Ovary (tissue), 3 donors: ENCODE data around the gene DGAT2.

Experiments
- EP300 ChIP-seq: sonication (generic); formaldehyde crosslinking; IDR thresholded peaks from one replicate; pipeline ENCODE4 v1.6.1; 2017; ENCODE audit warnings: antibody characterized with exemption
- POLR2A ChIP-seq: fragments of 450-650 bp; IDR thresholded peaks from one replicate; pipeline ENCODE4 v1.6.1; 2017; ENCODE audit warnings: antibody characterized with exemption, mild to moderate bottlenecking, moderate library complexity
- TF ChIP-seq, protein P1 (sequence below), 3 donors: fragments of 450-650 bp in 2 of 3; fragments of 200-600 bp in 1 of 3; IDR thresholded peaks; one replicate each; pipeline versions ENCODE4 v1.5.1 to v1.8.0; 2016 to 2022; ENCODE audit warnings: antibody characterized with exemption in 3 of 3, mild to moderate bottlenecking in 1 of 3
- donor health status: DM: no; HTN: no; CAD: no.

DNA sequence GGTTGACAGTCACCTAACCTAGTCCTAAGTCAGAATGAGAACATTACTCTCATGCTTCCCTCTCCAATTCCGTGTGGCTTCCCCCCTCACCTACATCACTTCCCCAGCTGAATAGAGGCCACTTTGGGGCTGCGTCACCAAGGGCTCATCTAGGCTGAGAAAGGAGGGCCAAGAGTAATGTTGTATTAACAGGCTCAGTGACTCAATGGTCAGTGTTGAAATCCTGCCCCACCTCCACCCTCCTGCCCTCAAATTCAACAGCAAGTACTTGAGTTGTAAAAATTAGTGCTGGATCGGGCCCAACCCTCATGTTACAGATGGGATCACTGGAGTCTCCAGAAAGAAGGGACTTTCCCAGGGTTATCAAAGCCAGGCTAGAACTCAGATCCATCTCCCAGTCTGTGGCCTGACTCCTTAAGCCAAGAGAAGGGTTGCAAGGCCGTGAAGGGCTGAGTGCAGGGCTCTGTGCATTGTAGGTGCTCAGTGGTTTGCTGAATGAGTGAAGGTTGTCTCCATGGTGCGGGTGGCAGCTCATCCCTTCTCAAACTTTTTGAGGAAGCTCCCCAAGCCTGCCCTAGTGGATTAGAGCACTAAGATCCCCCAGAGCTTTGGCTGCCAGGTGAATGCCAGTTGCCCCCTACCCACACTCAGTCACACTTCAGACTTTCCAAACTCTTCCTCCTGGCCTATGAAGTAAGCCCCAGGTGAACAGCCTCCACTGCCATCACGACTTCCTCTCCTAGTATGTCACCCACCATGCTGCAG, 3.2 kb downstream of the DGAT2 start:
- TF ChIP-seq, protein P1, sequence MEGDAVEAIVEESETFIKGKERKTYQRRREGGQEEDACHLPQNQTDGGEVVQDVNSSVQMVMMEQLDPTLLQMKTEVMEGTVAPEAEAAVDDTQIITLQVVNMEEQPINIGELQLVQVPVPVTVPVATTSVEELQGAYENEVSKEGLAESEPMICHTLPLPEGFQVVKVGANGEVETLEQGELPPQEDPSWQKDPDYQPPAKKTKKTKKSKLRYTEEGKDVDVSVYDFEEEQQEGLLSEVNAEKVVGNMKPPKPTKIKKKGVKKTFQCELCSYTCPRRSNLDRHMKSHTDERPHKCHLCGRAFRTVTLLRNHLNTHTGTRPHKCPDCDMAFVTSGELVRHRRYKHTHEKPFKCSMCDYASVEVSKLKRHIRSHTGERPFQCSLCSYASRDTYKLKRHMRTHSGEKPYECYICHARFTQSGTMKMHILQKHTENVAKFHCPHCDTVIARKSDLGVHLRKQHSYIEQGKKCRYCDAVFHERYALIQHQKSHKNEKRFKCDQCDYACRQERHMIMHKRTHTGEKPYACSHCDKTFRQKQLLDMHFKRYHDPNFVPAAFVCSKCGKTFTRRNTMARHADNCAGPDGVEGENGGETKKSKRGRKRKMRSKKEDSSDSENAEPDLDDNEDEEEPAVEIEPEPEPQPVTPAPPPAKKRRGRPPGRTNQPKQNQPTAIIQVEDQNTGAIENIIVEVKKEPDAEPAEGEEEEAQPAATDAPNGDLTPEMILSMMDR (IDR thresholded peaks at IDR 0.05): no peak
- no peak for TF ChIP-seq POLR2A
- no peak for TF ChIP-seq EP300
